Large intestine (tissue), 3 donors: Measurements from ENCODE around the gene KCNIP4. TPM values are rescaled to one million over a fixed set of nuclear protein-coding genes. Genes with fewer than 3 reads are reported as not detected.

Experiments used
- DNase-seq, 2 donors: peaks; one replicate each; pipeline versions ENCODE4 v3.0.0 to v3.0.0-alpha.2; 2013
- H3K27ac ChIP-seq: one replicate; pipeline ENCODE4 v1.5.1; 2013; ENCODE audit warnings: low read length
- H3K27me3 ChIP-seq: 2 replicates; pipeline ENCODE4 v1.6.1; 2013; ENCODE audit warnings: low read length; ENCODE audit not compliant: control insufficient read depth, insufficient read depth
- H3K36me3 ChIP-seq: 2 replicates; pipeline ENCODE4 v1.6.1; 2013; ENCODE audit warnings: low read length; ENCODE audit not compliant: control insufficient read depth, insufficient read depth
- H3K4me1 ChIP-seq: one replicate; pipeline ENCODE4 v1.6.1; 2013; ENCODE audit warnings: low read length; ENCODE audit not compliant: control insufficient read depth, insufficient read depth
- H3K4me3 ChIP-seq: one replicate; pipeline ENCODE4 v1.5.1; 2013; ENCODE audit warnings: low read length
- H3K9me3 ChIP-seq: one replicate; pipeline ENCODE4 v1.6.1; 2013; ENCODE audit warnings: mild to moderate bottlenecking, low read depth, low read length, moderate library complexity; ENCODE audit not compliant: control insufficient read depth
- WGBS: methylation state at CpG from one replicate; pipeline ENCODE4 v1.1.5; 2013; ENCODE audit warnings: low lambda C conversion rate; ENCODE audit not compliant: insufficient coverage; 5-methylcytosine and 5-hydroxymethylcytosine counted together
- polyA plus RNA-seq: library from polyadenylated mRNA; unstranded; fragments of 120-200 nt; gene quantifications from one replicate; pipeline ENCODE4 v1.2.1, GENCODE V29; 2013

Gene KCNIP4
- polyA plus RNA-seq, 1 donor, result 7.5 TPM

GRCh38 chr4:20723019-20723418 lies 1225.6 kb downstream of the KCNIP4 start:
- Histone ChIP-seq H3K27me3 (no peaks in the 10 kb centered on the region), H3K36me3 (peaks cover 44% of the 10 kb centered on the region), H3K27ac (no peak overlapping the region), H3K4me1 (no peaks in the 10 kb centered on the region), H3K9me3 (peaks cover 8% of the 10 kb centered on the region), H3K4me3 (no peak overlapping the region)
- WGBS, result 89% methylated on average over 3 of the region's 3 CpGs
- no peak for DNase-seq

GRCh38 chr4:20711335-20711734 lies 1237.2 kb downstream of the KCNIP4 start:
- Histone ChIP-seq H3K4me3 (no peak overlapping the region), H3K27ac (no peak overlapping the region), H3K4me1 (no peaks in the 10 kb centered on the region), H3K36me3 (peaks cover 19% of the 10 kb centered on the region), H3K27me3 (no peaks in the 10 kb centered on the region), H3K9me3 (no peaks in the 10 kb centered on the region)
- WGBS, result 100% methylated on average over 1 of the region's 2 CpGs
- no peak for DNase-seq

- no peaks in the 10 kb centered on the region for H3K4me1 ChIP-seq
- no peaks in the 10 kb centered on the region for H3K27me3 ChIP-seq
- H3K4me3 ChIP-seq, result peak within 1 kb of the TSS; percentile 83
- H3K9me3 ChIP-seq, result no peaks in the 10 kb centered on the region
- peaks cover 9% of the 10 kb centered on the region for H3K36me3 ChIP-seq
- DNase-seq, result peak; percentile 97
- WGBS, result no CpG with 5 or more reads among the region's 60 CpGs
- H3K27ac ChIP-seq, result peak within 1 kb of the TSS; percentile 63
Measured at GRCh38 chr4:20700007-20700761, 1248.4 kb downstream of the KCNIP4 start, which contains the start of gene PACRGL. TSS of gene PACRGL (plus strand) at chr4:20700458. CDS start at chr4:20704482, 4,024 bp downstream.

GRCh38 chr4:20698820-20699219 lies 1249.8 kb downstream of the KCNIP4 start:
- Histone ChIP-seq H3K9me3 (no peaks in the 10 kb centered on the region), H3K27ac (no peak overlapping the region), H3K4me3 (no peak overlapping the region), H3K27me3 (no peaks in the 10 kb centered on the region), H3K4me1 (no peaks in the 10 kb centered on the region), H3K36me3 (no peaks in the 10 kb centered on the region)
- 42% methylated on average over 2 of the region's 4 CpGs for WGBS
- DNase-seq, result no peak

- no peak for DNase-seq
- Histone ChIP-seq H3K27ac (no peak overlapping the region), H3K9me3 (no peaks in the 10 kb centered on the region), H3K27me3 (no peaks in the 10 kb centered on the region), H3K4me1 (no peaks in the 10 kb centered on the region), H3K36me3 (no peaks in the 10 kb centered on the region), H3K4me3 (no peak overlapping the region)
- WGBS, result no CpG with 5 or more reads among the region's 4 CpGs
Measured at GRCh38 chr4:20698382-20698781, 1250.2 kb downstream of the KCNIP4 start.

- no peaks in the 10 kb centered on the region for H3K9me3 ChIP-seq
- WGBS, result 86% methylated on average over 1 of the region's 1 CpG
- DNase-seq, result no peak
- H3K4me3 ChIP-seq, result no peak overlapping the region
- no peaks in the 10 kb centered on the region for H3K4me1 ChIP-seq
- no peak overlapping the region for H3K27ac ChIP-seq
- no peaks in the 10 kb centered on the region for H3K36me3 ChIP-seq
- no peaks in the 10 kb centered on the region for H3K27me3 ChIP-seq
Measured at GRCh38 chr4:20696815-20697214, 1251.8 kb downstream of the KCNIP4 start.

GRCh38 chr4:20687864-20688263 lies 1260.7 kb downstream of the KCNIP4 start:
- Histone ChIP-seq H3K27me3 (no peaks in the 10 kb centered on the region), H3K9me3 (no peaks in the 10 kb centered on the region), H3K4me3 (no peak overlapping the region), H3K27ac (no peak overlapping the region), H3K4me1 (no peaks in the 10 kb centered on the region), H3K36me3 (no peaks in the 10 kb centered on the region)
- no peak for DNase-seq
- WGBS, result 100% methylated on average over 1 of the region's 3 CpGs

- H3K4me1 ChIP-seq, result no peaks in the 10 kb centered on the region
- no peak overlapping the region for H3K4me3 ChIP-seq
- H3K9me3 ChIP-seq, result no peaks in the 10 kb centered on the region
- H3K36me3 ChIP-seq, result no peaks in the 10 kb centered on the region
- no peak for DNase-seq
- no peaks in the 10 kb centered on the region for H3K27me3 ChIP-seq
- 94% methylated on average over 2 of the region's 6 CpGs for WGBS
- no peak overlapping the region for H3K27ac ChIP-seq
Measured at GRCh38 chr4:20684852-20685763, 1263.5 kb downstream of the KCNIP4 start.

GRCh38 chr4:20683766-20684165 lies 1264.8 kb downstream of the KCNIP4 start:
- H3K4me1 ChIP-seq, result no peaks in the 10 kb centered on the region
- no peaks in the 10 kb centered on the region for H3K9me3 ChIP-seq
- H3K27ac ChIP-seq, result no peak overlapping the region
- H3K36me3 ChIP-seq, result no peaks in the 10 kb centered on the region
- H3K4me3 ChIP-seq, result no peak overlapping the region
- DNase-seq, result no peak
- H3K27me3 ChIP-seq, result no peaks in the 10 kb centered on the region
- 85% methylated on average over 2 of the region's 3 CpGs for WGBS

GRCh38 chr4:20682853-20683252 lies 1265.7 kb downstream of the KCNIP4 start:
- WGBS, result no CpG with 5 or more reads among the region's 3 CpGs
- H3K27me3 ChIP-seq, result no peaks in the 10 kb centered on the region
- DNase-seq, result no peak

More at GRCh38 chr4:20682853-20683252, 1265.7 kb downstream of the KCNIP4 start:
- Histone ChIP-seq H3K4me1 (no peaks in the 10 kb centered on the region), H3K27ac (no peak overlapping the region), H3K36me3 (no peaks in the 10 kb centered on the region), H3K4me3 (no peak overlapping the region), H3K9me3 (no peaks in the 10 kb centered on the region)
